Fibroblast of lung (primary cell): ENCODE measurements around the gene GOLGA6D. TPM values are rescaled to one million over a fixed set of nuclear protein-coding genes. Genes with fewer than 3 reads are reported as not detected.
A peak's percentile ranks its signal among the peaks of the same experiment; 100 is the strongest.
"Not testable (repeated sequence)": the region's sequence is repeated elsewhere in the genome, so short reads cannot be mapped to it uniquely, and the experiment has no call there.

Experiments
- DNase-seq, 2 donors: peaks; one replicate each; pipeline versions ENCODE4 v3.0.0 to v3.0.0-alpha.2; 2010; ENCODE audit warnings: low read depth in 2 of 2
- H2AFZ ChIP-seq: 2 replicates; pipeline ENCODE4 v1.5.1; 2012; ENCODE audit warnings: low read length, control low read depth, inconsistent platforms
- H3K27ac ChIP-seq: 2 replicates; pipeline ENCODE4 v1.5.1; 2011; ENCODE audit warnings: low read length, control low read depth; ENCODE audit not compliant: insufficient read depth
- H3K27me3 ChIP-seq: 2 replicates; pipeline ENCODE4 v1.5.1; 2011; ENCODE audit warnings: mild to moderate bottlenecking, low read length; ENCODE audit not compliant: control insufficient read depth, insufficient read depth
- H3K36me3 ChIP-seq: 2 replicates; pipeline ENCODE4 v1.5.1; 2011; ENCODE audit warnings: low read length; ENCODE audit not compliant: control insufficient read depth, insufficient read depth
- H3K4me1 ChIP-seq: 2 replicates; pipeline ENCODE4 v1.5.1; 2011; ENCODE audit warnings: low read length; ENCODE audit not compliant: control insufficient read depth, insufficient read depth; ENCODE audit errors: extremely low read depth
- H3K4me2 ChIP-seq: 2 replicates; pipeline ENCODE4 v1.5.1; 2011; ENCODE audit warnings: low read length, control low read depth; ENCODE audit not compliant: insufficient read depth; ENCODE audit errors: extremely low read depth
- H3K4me3 ChIP-seq, 4 experiments: fragments of 200-600 bp in 1 of 4; sonication (generic) in 1 of 4; replicated peaks in 1 of 4; 2 replicates each; pipeline ENCODE4 v1.5.1; 2011 to 2016; ENCODE audit warnings: low read length in 4 of 4, low read depth in 3 of 4, mild to moderate bottlenecking in 3 of 4, control low read depth in 2 of 4, inconsistent platforms in 1 of 4, mixed read lengths in 1 of 4; ENCODE audit not compliant: insufficient read depth in 1 of 4; ENCODE audit errors: control extremely low read depth in 1 of 4
- H3K79me2 ChIP-seq: 2 replicates; pipeline ENCODE4 v1.5.1; 2012; ENCODE audit warnings: mild to moderate bottlenecking, low read length, inconsistent platforms; ENCODE audit not compliant: control insufficient read depth, insufficient read depth
- H3K9ac ChIP-seq: 2 replicates; pipeline ENCODE4 v1.5.1; 2011; ENCODE audit warnings: mild to moderate bottlenecking, low read length, control low read depth; ENCODE audit not compliant: insufficient read depth
- H3K9me3 ChIP-seq: 2 replicates; pipeline ENCODE4 v1.5.1; 2012; ENCODE audit warnings: low read depth, low read length; ENCODE audit not compliant: control insufficient read depth, insufficient read depth
- H4K20me1 ChIP-seq: 2 replicates; pipeline ENCODE4 v1.5.1; 2011; ENCODE audit warnings: low read length; ENCODE audit not compliant: control insufficient read depth, insufficient read depth; ENCODE audit errors: extremely low read depth
- CTCF ChIP-seq, 2 donors: IDR thresholded peaks in 1 of 2; conservative IDR thresholded peaks in 1 of 2; 1 replicate in 1 of 2; 2 replicates in 1 of 2; pipeline ENCODE4 v1.5.1; 2011 to 2012; ENCODE audit warnings: low read length in 2 of 2, control low read depth in 1 of 2, inconsistent platforms in 1 of 2, low read depth in 1 of 2, mild to moderate bottlenecking in 1 of 2
- EZH2 ChIP-seq: IDR thresholded peaks from 2 replicates; pipeline ENCODE4 v1.5.1; 2012; ENCODE audit warnings: low read length, control low read depth, mild to moderate bottlenecking; ENCODE audit errors: missing control alignments
- polyA plus RNA-seq, 2 donors: library from polyadenylated mRNA; depleted of rRNA in 1 of 2; stranded (reverse) in 1 of 2; unstranded in 1 of 2; fragments of >200 nt; gene quantifications; 2 replicates each; pipeline ENCODE4 v1.2.1, GENCODE V29; 2011 to 2012; ENCODE audit warnings: missing spikeins in 1 of 2
- total RNA-seq: library from RNA; depleted of rRNA; stranded (reverse); fragments of >200 nt; gene quantifications from 2 replicates; pipeline ENCODE4 v1.2.1, GENCODE V29; 2014

GOLGA6D gene
- total and polyA plus RNA-seq, 2 donors (not counting 1 experiment from before 2014, with no cell fraction given), result under 0.01 TPM; not detected in 1

GRCh38 chr15:75333654-75334419 lies 51.2 kb downstream of the GOLGA6D start:
- not testable (repeated sequence) for H3K4me3 ChIP-seq, DNase-seq, H3K4me1 ChIP-seq, H3K79me2 ChIP-seq, H3K27ac ChIP-seq, H3K9me3 ChIP-seq, H4K20me1 ChIP-seq, H2AFZ ChIP-seq, H3K36me3 ChIP-seq, H3K27me3 ChIP-seq, H3K9ac ChIP-seq, H3K4me2 ChIP-seq

- DNase-seq, result no peak
Measured at GRCh38 chr15:75335313-75335704, 52.7 kb downstream of the GOLGA6D start.

GRCh38 chr15:75335705-75336355 lies 53.2 kb downstream of the GOLGA6D start, which contains the start of gene COMMD4:
Gene COMMD4 (plus strand): TSS chr15:75336063. CDS start chr15:75336090, 27 bp downstream.
- Histone ChIP-seq H3K27me3 (no peaks in the 10 kb centered on the region), H3K9ac (peak within 1 kb of the TSS; percentile 72), H3K27ac (peak within 1 kb of the TSS; percentile 66), H3K4me3 (peak within 1 kb of the TSS; percentile 58 to 90 (median 80)), H3K79me2 (peaks cover 7% of the 10 kb centered on the region), H4K20me1 (no peaks in the 10 kb centered on the region), H3K4me2 (peak within 1 kb of the TSS; percentile 82), H3K36me3 (peaks cover 8% of the 10 kb centered on the region), H2AFZ (peak within 1 kb of the TSS; percentile 75), H3K9me3 (no peaks in the 10 kb centered on the region), H3K4me1 (no peaks in the 10 kb centered on the region)
- peak; percentile 94 to 97 for DNase-seq
- TF ChIP-seq CTCF (conservative IDR thresholded peaks at IDR 0.05 in 1 of 2, IDR thresholded peaks at IDR 0.05 in 1 of 2; ENCODE audit: low read depth in 1 of 2, low read length in 2 of 2) (no peak), EZH2 (no peak)

More at GRCh38 chr15:75335313-75335704, 52.7 kb downstream of the GOLGA6D start:
- Histone ChIP-seq H4K20me1 (no peaks in the 10 kb centered on the region), H3K9ac (no peak overlapping the region), H3K4me3 (peak overlapping the region; percentile 5 to 90 (median 60)), H3K27ac (no peak overlapping the region), H3K36me3 (peaks cover 7% of the 10 kb centered on the region), H2AFZ (peak overlapping the region; percentile 75), H3K4me2 (peak overlapping the region; percentile 6), H3K4me1 (no peaks in the 10 kb centered on the region), H3K79me2 (peaks cover 7% of the 10 kb centered on the region), H3K27me3 (no peaks in the 10 kb centered on the region), H3K9me3 (no peaks in the 10 kb centered on the region)
- TF ChIP-seq EZH2, result no peak
- TF ChIP-seq CTCF (conservative IDR thresholded peaks at IDR 0.05 in 1 of 2, IDR thresholded peaks at IDR 0.05 in 1 of 2; ENCODE audit: low read depth in 1 of 2, low read length in 2 of 2), result no peak
